ENCODE results near the gene NEAT1. TPM values are rescaled to one million over a fixed set of nuclear protein-coding genes. Genes with fewer than 3 reads are reported as not detected.

NEAT1 gene
- total and polyA plus RNA-seq, 2 of the 8 experiments (the other 6 are each of a cell fraction or from before 2014, with no cell fraction given), result 2.4 to 10.7 TPM

DNA sequence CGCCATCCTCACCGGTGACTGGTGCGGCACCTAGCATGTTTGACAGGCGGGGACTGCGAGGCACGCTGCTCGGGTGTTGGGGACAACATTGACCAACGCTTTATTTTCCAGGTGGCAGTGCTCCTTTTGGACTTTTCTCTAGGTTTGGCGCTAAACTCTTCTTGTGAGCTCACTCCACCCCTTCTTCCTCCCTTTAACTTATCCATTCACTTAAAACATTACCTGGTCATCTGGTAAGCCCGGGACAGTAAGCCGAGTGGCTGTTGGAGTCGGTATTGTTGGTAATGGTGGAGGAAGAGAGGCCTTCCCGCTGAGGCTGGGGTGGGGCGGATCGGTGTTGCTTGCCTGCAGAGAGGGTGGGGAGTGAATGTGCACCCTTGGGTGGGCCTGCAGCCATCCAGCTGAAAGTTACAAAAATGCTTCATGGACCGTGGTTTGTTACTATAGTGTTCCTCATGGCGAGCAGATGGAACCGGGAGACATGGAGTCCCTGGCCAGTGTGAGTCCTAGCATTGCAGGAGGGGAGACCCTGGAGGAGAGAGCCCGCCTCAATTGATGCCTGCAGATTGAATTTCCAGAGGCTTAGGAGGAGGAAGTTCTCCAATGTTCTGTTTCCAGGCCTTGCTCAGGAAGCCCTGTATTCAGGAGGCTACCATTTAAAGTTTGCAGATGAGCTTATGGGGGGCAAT, 1.1 kb downstream of the NEAT1 start:
- DNase-seq (ENCODE audit: low read depth in 1 of 2, low spot score in 2 of 2) (no peak), FAIRE-seq (no peak)
- H3K56ac ChIP-seq (replicated peaks; ENCODE audit: insufficient read length, low read depth, low read length), result no peak overlapping the region
- H3K18ac ChIP-seq (ENCODE audit: extremely low read depth, low read length), result no peak overlapping the region
- peak overlapping the region in 2 of 4 experiments; percentile 11 to 70; a peak in 5 of 8 replicates for H3K4me3 ChIP-seq (ENCODE audit: extremely low read depth in 1 of 4, insufficient read depth in 2 of 4, low read depth in 3 of 4, low read length in 4 of 4)
- H4K8ac ChIP-seq (ENCODE audit: extremely low read depth, insufficient read depth, low read length), result no peak overlapping the region
- H3K79me2 ChIP-seq (ENCODE audit: control insufficient read depth in 1 of 2, insufficient read depth in 2 of 2, low read length in 2 of 2), result peaks cover 3 to 35% of the 10 kb centered on the region in 2 experiments
- WGBS, 2 experiments (ENCODE audit: extremely low coverage in 1 of 2, insufficient coverage in 1 of 2, insufficient read length in 1 of 2, insufficient replicate concordance in 2 of 2, low coverage in 1 of 2, low lambda C conversion rate in 2 of 2, missing lambda C conversion rate in 1 of 2), result 88% methylated on average over 18 of the region's 19 CpGs; no CpG with 5 or more reads in 1 of the 2 experiments
- H4K20me1 ChIP-seq (replicated peaks in 1 of 2; ENCODE audit: control insufficient read depth in 1 of 2, insufficient read depth in 2 of 2, low read length in 2 of 2), result peaks cover 7 to 13% of the 10 kb centered on the region in 2 experiments
- no peaks in the 10 kb centered on the region for H3K36me3 ChIP-seq (ENCODE audit: control insufficient read depth in 2 of 4, insufficient read depth in 4 of 4, low read length in 3 of 4)
- H4K5ac ChIP-seq (ENCODE audit: insufficient read length, low read depth, low read length), result no peak overlapping the region
- no peak overlapping the region for H3K4ac ChIP-seq (replicated peaks; ENCODE audit: insufficient read length, low read depth, low read length)
- H4K91ac ChIP-seq (replicated peaks; ENCODE audit: insufficient read length, low read length), result no peak overlapping the region
- H3K23me2 ChIP-seq (ENCODE audit: low read depth, low read length), result peaks cover 18% of the 10 kb centered on the region; the same call in 1 of the 2 replicates
- no peak overlapping the region for H3K14ac ChIP-seq (ENCODE audit: insufficient read length)
- H3K9ac ChIP-seq (replicated peaks in 1 of 4; ENCODE audit: extremely low read depth in 1 of 4, low read depth in 3 of 4, low read length in 3 of 4), result no peak overlapping the region
- no peak overlapping the region for H2BK5ac ChIP-seq (ENCODE audit: low read depth, low read length)
- no peaks in the 10 kb centered on the region for H3K27me3 ChIP-seq (replicated peaks in 1 of 4; ENCODE audit: control insufficient read depth in 3 of 4, extremely low read depth in 1 of 4, insufficient read depth in 3 of 4, low read length in 3 of 4)
- H2AFZ ChIP-seq (ENCODE audit: low read length), result no peak overlapping the region
- peaks cover 11% of the 10 kb centered on the region; the same call in 1 of the 2 replicates for H3K79me1 ChIP-seq (ENCODE audit: low read depth, low read length)
- H3K4me1 ChIP-seq (replicated peaks in 1 of 4; ENCODE audit: control insufficient read depth in 3 of 4, insufficient read depth in 4 of 4, low read length in 3 of 4), result peaks cover 30 to 66% (median 39%) of the 10 kb centered on the region in 4 experiments
- POLR2A ChIA-PET (ENCODE audit: partially characterized antibody), result interaction anchor here (0.9 to 20.8 kb wide), 31 partner anchors 9 to 210 kb away, joined by 3 to 826 read pairs (median 5); partner anchors contain the start of genes MALAT1 and SCYL1
- no peaks in the 10 kb centered on the region for H3K9me3 ChIP-seq (ENCODE audit: insufficient read depth in 2 of 2, low read depth in 1 of 2, low read length in 1 of 2)
- CTCF ChIA-PET (ENCODE audit: partially characterized antibody), result interaction anchor here (0.5 to 22.8 kb wide), 19 partner anchors 8 to 470 kb away, joined by 3 to 430 read pairs (median 3); no protein-coding TSS in a partner anchor
- no peak overlapping the region for H3K27ac ChIP-seq (ENCODE audit: low read depth, low read length)
- no peak overlapping the region for H2BK120ac ChIP-seq (replicated peaks; ENCODE audit: low read depth, low read length)
- H2AK5ac ChIP-seq (ENCODE audit: low read depth, low read length), result 0 out of 2 replicates have a peak overlapping the region, but pooled peaks have one; percentile 60
- H2BK15ac ChIP-seq (ENCODE audit: low read length), result no peak overlapping the region
- no peak overlapping the region for H2BK20ac ChIP-seq (ENCODE audit: low read length)
- H3K23ac ChIP-seq (ENCODE audit: insufficient read length), result no peak overlapping the region
- peak overlapping the region; percentile 40; the same call in 1 of the 2 replicates for H2BK12ac ChIP-seq (ENCODE audit: low read depth, low read length)
- H3K4me2 ChIP-seq (ENCODE audit: insufficient read depth in 1 of 2, low read depth in 2 of 2, low read length in 2 of 2), result peak overlapping the region; percentile 62 to 85
- TF ChIP-seq, protein P1, sequence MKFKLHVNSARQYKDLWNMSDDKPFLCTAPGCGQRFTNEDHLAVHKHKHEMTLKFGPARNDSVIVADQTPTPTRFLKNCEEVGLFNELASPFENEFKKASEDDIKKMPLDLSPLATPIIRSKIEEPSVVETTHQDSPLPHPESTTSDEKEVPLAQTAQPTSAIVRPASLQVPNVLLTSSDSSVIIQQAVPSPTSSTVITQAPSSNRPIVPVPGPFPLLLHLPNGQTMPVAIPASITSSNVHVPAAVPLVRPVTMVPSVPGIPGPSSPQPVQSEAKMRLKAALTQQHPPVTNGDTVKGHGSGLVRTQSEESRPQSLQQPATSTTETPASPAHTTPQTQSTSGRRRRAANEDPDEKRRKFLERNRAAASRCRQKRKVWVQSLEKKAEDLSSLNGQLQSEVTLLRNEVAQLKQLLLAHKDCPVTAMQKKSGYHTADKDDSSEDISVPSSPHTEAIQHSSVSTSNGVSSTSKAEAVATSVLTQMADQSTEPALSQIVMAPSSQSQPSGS (IDR thresholded peaks at IDR 0.05; ENCODE audit: low read length), result no peak
- TF ChIP-seq, protein P2, sequence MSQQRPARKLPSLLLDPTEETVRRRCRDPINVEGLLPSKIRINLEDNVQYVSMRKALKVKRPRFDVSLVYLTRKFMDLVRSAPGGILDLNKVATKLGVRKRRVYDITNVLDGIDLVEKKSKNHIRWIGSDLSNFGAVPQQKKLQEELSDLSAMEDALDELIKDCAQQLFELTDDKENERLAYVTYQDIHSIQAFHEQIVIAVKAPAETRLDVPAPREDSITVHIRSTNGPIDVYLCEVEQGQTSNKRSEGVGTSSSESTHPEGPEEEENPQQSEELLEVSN (IDR thresholded peaks at IDR 0.05), result no peak
- no peak for TF ChIP-seq SP2 (IDR thresholded peaks at IDR 0.05; ENCODE audit: low read length)
- no peak for TF ChIP-seq CTBP2 (IDR thresholded peaks at IDR 0.05; ENCODE audit: borderline replicate concordance, insufficient read depth, insufficient read length, low read length)
- no peak for TF ChIP-seq PHF8 (conservative IDR thresholded peaks at IDR 0.05; ENCODE audit: low read depth, low read length)
- TF ChIP-seq SIRT6 (IDR thresholded peaks at IDR 0.05; ENCODE audit: low read length), result no peak
- TF ChIP-seq EGR1 (IDR thresholded peaks at IDR 0.05; ENCODE audit: borderline replicate concordance, low read depth, low read length), result no peak
- TF ChIP-seq JUND (IDR thresholded peaks at IDR 0.05; ENCODE audit: low read length), result no peak
- no peak for TF ChIP-seq RFX5 (IDR thresholded peaks at IDR 0.05; ENCODE audit: borderline replicate concordance, low read depth, low read length)

All from H1 (cell line).